Panc1 (cell line): ENCODE results near the gene FKBP2. TPM values are rescaled to one million over a fixed set of nuclear protein-coding genes. Genes with fewer than 3 reads are reported as not detected.

Experiments used
- ATAC-seq: fragments of 200-7000 bp; cut with Tn5 transposase; 2 replicates; pipeline ENCODE4 v1.9.1; 2020; ENCODE audit warnings: mild to moderate bottlenecking, moderate library complexity
- BruUV-seq: library from RNA; stranded (reverse); fragments of 400-500 nt; replicated peaks from 2 replicates; lab custom pipeline; 2021; lab: Mats Ljungman, UMichigan
- CTCF ChIA-PET: fragments of 300-600 bp; sonication (Branson Sonifier 250); formaldehyde crosslinking; loops from one replicate; lab custom pipeline; 2022; ENCODE audit warnings: antibody characterized with exemption; lab: Charles Lee
- POLR2A ChIA-PET: fragments of 300-600 bp; sonication (Branson Sonifier 250); formaldehyde crosslinking; loops from one replicate; lab custom pipeline; 2022; ENCODE audit warnings: antibody characterized with exemption; lab: Charles Lee
- DNase-seq: peaks from one replicate; pipeline ENCODE4 v3.0.0-alpha.2; 2010; ENCODE audit warnings: low read depth, low spot score
- H3K27ac ChIP-seq: 2 replicates; pipeline ENCODE4 v1.5.1; 2011; ENCODE audit warnings: mild to moderate bottlenecking, low read length, inconsistent platforms
- H3K27me3 ChIP-seq: fragments of 200-500 bp; sonication (Bioruptor generic); 2 replicates; pipeline ENCODE4 v1.6.0; 2014; ENCODE audit warnings: low read length, inconsistent platforms; ENCODE audit not compliant: control insufficient read depth, insufficient read depth
- H3K36me3 ChIP-seq: fragments of 200-500 bp; sonication (Bioruptor generic); 2 replicates; pipeline ENCODE4 v1.5.1; 2014; ENCODE audit warnings: inconsistent platforms, mild to moderate bottlenecking, low read length, moderate library complexity; ENCODE audit not compliant: control insufficient read depth, insufficient read depth
- H3K4me1 ChIP-seq: 2 replicates; pipeline ENCODE4 v1.5.1; 2011; ENCODE audit warnings: inconsistent platforms, mild to moderate bottlenecking, low read length, moderate library complexity; ENCODE audit not compliant: control insufficient read depth, insufficient read depth
- H3K4me3 ChIP-seq, 2 experiments: 2 replicates each; pipeline ENCODE4 v1.5.1; 2011 to 2012; ENCODE audit warnings: low read depth in 2 of 2, low read length in 2 of 2, mild to moderate bottlenecking in 2 of 2, inconsistent platforms in 1 of 2, moderate library complexity in 1 of 2
- H3K9me3 ChIP-seq: fragments of 200-500 bp; sonication (Bioruptor generic); 2 replicates; pipeline ENCODE4 v1.5.1; 2014; ENCODE audit warnings: low read depth, mild to moderate bottlenecking, inconsistent platforms, low read length, moderate library complexity; ENCODE audit not compliant: control insufficient read depth, insufficient read depth
- CTCF ChIP-seq: fragments of 450-650 bp; IDR thresholded peaks from 2 replicates; pipeline ENCODE4 v1.5.1; 2017; ENCODE audit warnings: mild to moderate bottlenecking
- POLR2AphosphoS5 ChIP-seq: IDR thresholded peaks from 2 replicates; pipeline ENCODE4 v1.6.1; 2012; ENCODE audit warnings: mild to moderate bottlenecking, low read depth, low read length, moderate library complexity
- REST ChIP-seq, 2 experiments: IDR thresholded peaks; 2 replicates each; pipeline ENCODE4 v1.6.1; 2011 to 2012; ENCODE audit warnings: low read depth in 2 of 2, control low read depth in 1 of 2, low read length in 1 of 2, mild to moderate bottlenecking in 1 of 2, moderate library complexity in 1 of 2; ENCODE audit not compliant: insufficient read depth in 1 of 2
- SIN3A ChIP-seq: IDR thresholded peaks from 2 replicates; pipeline ENCODE4 v1.6.1; 2012; ENCODE audit warnings: low read depth, mild to moderate bottlenecking, low read length, moderate library complexity, borderline replicate concordance; ENCODE audit not compliant: insufficient read depth
- TCF7L2 ChIP-seq: IDR thresholded peaks from 2 replicates; pipeline ENCODE4 v1.6.1; 2011; ENCODE audit warnings: mild to moderate bottlenecking, low read depth, low read length, inconsistent platforms
- in situ Hi-C: cut with HindIII; loops from 2 replicates; pipeline ENCODE4 v1.10.0; 2016; ENCODE audit warnings: low sequenced_read_pairs, low pct_unique_long_range_greater_than_20kb
- intact Hi-C: fragments of 100-400 bp; cut with micrococcal nuclease; formaldehyde crosslinking; loops from one replicate; pipeline ENCODE4 v1.10.0; 2022; ENCODE audit not compliant: unreplicated experiment
- total RNA-seq: library from RNA; stranded (reverse); gene quantifications from one replicate; pipeline ENCODE4 v1.2.1, GENCODE V29; 2021; ENCODE audit not compliant: unreplicated experiment

The FKBP2 gene
- total RNA-seq, 1 experiment from 2014 or later = 71.8 TPM

GRCh38 chr11:64232182-64232966, 8.5 kb upstream of the FKBP2 start:
- peak overlapping the region; percentile 48; the same call in 1 of the 2 replicates for H3K27ac ChIP-seq
- POLR2A ChIA-PET = no interaction called here
- no TSS peak for BruUV-seq

GRCh38 chr11:64232967-64233315, 8.0 kb upstream of the FKBP2 start:
- TF ChIP-seq TCF7L2 (no peak), POLR2AphosphoS5 (no peak), SIN3A (no peak), CTCF (no peak), REST (IDR thresholded peaks at IDR 0.05; ENCODE audit: insufficient read depth in 1 of 2, low read depth in 2 of 2, low read length in 1 of 2) (no peak)
- H3K4me3 ChIP-seq = no peak overlapping the region
- ChIA-PET CTCF (no interaction called here), POLR2A (no interaction called here)
- BruUV-seq = TSS peak; percentile 80
- H3K9me3 ChIP-seq = no peaks in the 10 kb centered on the region
- intact Hi-C loops (no loop called here), in situ Hi-C loops (no loop called here)
- DNase-seq = no peak
- ATAC-seq = no peak
- no peaks in the 10 kb centered on the region; the same call in 1 of the 2 replicates for H3K36me3 ChIP-seq
- peak overlapping the region; percentile 48; the same call in 1 of the 2 replicates for H3K27ac ChIP-seq
- peaks cover 44% of the 10 kb centered on the region for H3K4me1 ChIP-seq
- H3K27me3 ChIP-seq = no peaks in the 10 kb centered on the region

More at GRCh38 chr11:64232182-64232966, 8.5 kb upstream of the FKBP2 start:
- DNase-seq (no peak), ATAC-seq (no peak)
- no peaks in the 10 kb centered on the region for H3K9me3 ChIP-seq
- peaks cover 46% of the 10 kb centered on the region for H3K4me1 ChIP-seq
- H3K27me3 ChIP-seq = no peaks in the 10 kb centered on the region
- TF ChIP-seq REST (IDR thresholded peaks at IDR 0.05; ENCODE audit: insufficient read depth in 1 of 2, low read depth in 2 of 2, low read length in 1 of 2) = no peak
- TF ChIP-seq SIN3A = no peak
- no peak for TF ChIP-seq TCF7L2
- TF ChIP-seq CTCF = no peak
- TF ChIP-seq POLR2AphosphoS5 = no peak
- CTCF ChIA-PET = interaction anchor here (0.5 kb wide), 1 partner anchor 41 kb away, joined by 6 read pairs; no protein-coding TSS in a partner anchor
- H3K36me3 ChIP-seq = no peaks in the 10 kb centered on the region; the same call in 1 of the 2 replicates
- in situ Hi-C loops (no loop called here), intact Hi-C loops (no loop called here)
- no peak overlapping the region for H3K4me3 ChIP-seq
